H1 (cell line): ENCODE data around the gene PEX14. TPM values are rescaled to one million over a fixed set of nuclear protein-coding genes. Genes with fewer than 3 reads are reported as not detected.

Experiments
- CTCF ChIA-PET: fragments of 300-600 bp; sonication (Branson Sonifier 250); formaldehyde crosslinking; loops from one replicate; lab custom pipeline; 2021; ENCODE audit not compliant: partially characterized antibody; lab: Charles Lee
- POLR2A ChIA-PET: fragments of 300-600 bp; sonication (Branson Sonifier 250); formaldehyde crosslinking; loops from one replicate; lab custom pipeline; 2021; ENCODE audit warnings: inconsistent platforms; ENCODE audit not compliant: partially characterized antibody; lab: Charles Lee
- DNase-seq, 2 experiments: peaks; one replicate each; pipeline versions ENCODE4 v3.0.0 to v3.0.0-alpha.2; 2010 to 2022; ENCODE audit warnings: low spot score in 2 of 2, low read depth in 1 of 2, mixed read lengths in 1 of 2
- FAIRE-seq: peaks from 2 replicates; lab custom pipeline; 2011; peaks lifted over from hg19 to GRCh38; lab: Jason Lieb, UNC
- H2AFZ ChIP-seq: 2 replicates; pipeline ENCODE4 v1.8.1; 2012; ENCODE audit warnings: low read length, inconsistent platforms
- H2AK5ac ChIP-seq: 2 replicates; pipeline ENCODE4 v1.6.1; 2013; ENCODE audit warnings: low read depth, low read length
- H2BK120ac ChIP-seq: replicated peaks from 2 replicates; pipeline ENCODE3; 2013; ENCODE audit warnings: low read depth, low read length, inconsistent platforms
- H2BK12ac ChIP-seq: 2 replicates; pipeline ENCODE4 v1.6.1; 2013; ENCODE audit warnings: low read depth, low read length
- H2BK15ac ChIP-seq: 2 replicates; pipeline ENCODE4 v1.6.1; 2013; ENCODE audit warnings: low read length
- H2BK20ac ChIP-seq: 2 replicates; pipeline ENCODE4 v1.6.1; 2013; ENCODE audit warnings: low read length
- H2BK5ac ChIP-seq: 2 replicates; pipeline ENCODE4 v1.6.1; 2013; ENCODE audit warnings: low read depth, low read length
- H3K14ac ChIP-seq: 2 replicates; pipeline ENCODE4 v1.6.1; 2013; ENCODE audit warnings: inconsistent platforms; ENCODE audit not compliant: insufficient read length
- H3K18ac ChIP-seq: 2 replicates; pipeline ENCODE4 v1.6.1; 2013; ENCODE audit warnings: low read length; ENCODE audit errors: extremely low read depth
- H3K23ac ChIP-seq: 2 replicates; pipeline ENCODE4 v1.6.1; 2013; ENCODE audit warnings: inconsistent platforms; ENCODE audit not compliant: insufficient read length
- H3K23me2 ChIP-seq: 2 replicates; pipeline ENCODE4 v1.6.1; 2013; ENCODE audit warnings: low read depth, low read length
- H3K27ac ChIP-seq: 2 replicates; pipeline ENCODE4 v1.6.1; 2011; ENCODE audit warnings: low read depth, low read length, inconsistent platforms
- H3K27me3 ChIP-seq, 4 experiments: replicated peaks in 1 of 4; 1 replicate in 1 of 4; 2 replicates in 3 of 4; pipeline versions ENCODE4 v1.6.1 to v1.8.1; 2011 to 2013; ENCODE audit warnings: low read length in 3 of 4, mild to moderate bottlenecking in 3 of 4, inconsistent platforms in 2 of 4, mixed read lengths in 2 of 4, moderate library complexity in 1 of 4; ENCODE audit not compliant: control insufficient read depth in 3 of 4, insufficient read depth in 3 of 4; ENCODE audit errors: extremely low read depth in 1 of 4
- H3K36me3 ChIP-seq, 4 experiments: 2 replicates each; pipeline versions ENCODE4 v1.6.1 to v1.8.1; 2011 to 2013; ENCODE audit warnings: mild to moderate bottlenecking in 4 of 4, low read length in 3 of 4, moderate library complexity in 2 of 4, control low read depth in 1 of 4, inconsistent platforms in 1 of 4; ENCODE audit not compliant: insufficient read depth in 4 of 4, control insufficient read depth in 2 of 4
- H3K4ac ChIP-seq: replicated peaks from 2 replicates; pipeline ENCODE3; 2013; ENCODE audit warnings: low read length, low read depth, mixed read lengths, inconsistent platforms; ENCODE audit not compliant: insufficient read length
- H3K4me1 ChIP-seq, 4 experiments: replicated peaks in 1 of 4; 1 replicate in 1 of 4; 2 replicates in 3 of 4; pipeline versions ENCODE4 v1.6.1 to v1.8.1; 2011 to 2013; ENCODE audit warnings: low read length in 3 of 4, inconsistent platforms in 2 of 4, mixed read lengths in 1 of 4; ENCODE audit not compliant: insufficient read depth in 4 of 4, control insufficient read depth in 3 of 4
- H3K4me2 ChIP-seq, 2 experiments: 2 replicates each; pipeline versions ENCODE4 v1.6.1 to v1.8.1; 2011 to 2013; ENCODE audit warnings: low read depth in 2 of 2, low read length in 2 of 2, control low read depth in 1 of 2, inconsistent platforms in 1 of 2, mild to moderate bottlenecking in 1 of 2; ENCODE audit not compliant: insufficient read depth in 1 of 2
- H3K4me3 ChIP-seq, 4 experiments: fragments of 200-600, 300-600 bp in 1 of 4; sonication (generic), shearing (Covaris generic), sonication (Bioruptor Twin) in 1 of 4; 2 replicates each; pipeline versions ENCODE4 v1.5.1 to v1.8.1; 2011 to 2016; ENCODE audit warnings: low read length in 4 of 4, low read depth in 3 of 4, control low read depth in 2 of 4, inconsistent platforms in 2 of 4, mild to moderate bottlenecking in 2 of 4, mixed read lengths in 1 of 4, moderate library complexity in 1 of 4; ENCODE audit not compliant: insufficient read depth in 2 of 4; ENCODE audit errors: extremely low read depth in 1 of 4
- H3K56ac ChIP-seq: replicated peaks from 2 replicates; pipeline ENCODE3; 2013; ENCODE audit warnings: low read depth, mild to moderate bottlenecking, mixed read lengths, low read length, inconsistent platforms; ENCODE audit not compliant: insufficient read length
- H3K79me1 ChIP-seq: 2 replicates; pipeline ENCODE4 v1.6.1; 2013; ENCODE audit warnings: low read depth, low read length, control low read depth
- H3K79me2 ChIP-seq, 2 experiments: 2 replicates each; pipeline versions ENCODE4 v1.6.1 to v1.8.1; 2012 to 2013; ENCODE audit warnings: low read length in 2 of 2, mild to moderate bottlenecking in 2 of 2, inconsistent platforms in 1 of 2; ENCODE audit not compliant: insufficient read depth in 2 of 2, control insufficient read depth in 1 of 2
- H3K9ac ChIP-seq, 4 experiments: replicated peaks in 1 of 4; 1 replicate in 1 of 4; 2 replicates in 3 of 4; pipeline versions ENCODE4 v1.6.1 to v1.8.1; 2011 to 2013; ENCODE audit warnings: low read depth in 3 of 4, low read length in 3 of 4, control low read depth in 2 of 4, mild to moderate bottlenecking in 2 of 4, moderate library complexity in 2 of 4, inconsistent platforms in 1 of 4; ENCODE audit errors: extremely low read depth in 1 of 4
- H3K9me3 ChIP-seq, 2 experiments: 2 replicates each; pipeline versions ENCODE4 v1.6.1 to v1.8.1; 2012 to 2013; ENCODE audit warnings: mild to moderate bottlenecking in 2 of 2, moderate library complexity in 2 of 2, control low read depth in 1 of 2, inconsistent platforms in 1 of 2, low read depth in 1 of 2, low read length in 1 of 2, mixed read lengths in 1 of 2; ENCODE audit not compliant: insufficient read depth in 2 of 2
- H4K20me1 ChIP-seq, 2 experiments: replicated peaks in 1 of 2; 2 replicates each; pipeline versions ENCODE3 to v1.8.1; 2011 to 2013; ENCODE audit warnings: inconsistent platforms in 2 of 2, low read length in 2 of 2, mild to moderate bottlenecking in 1 of 2; ENCODE audit not compliant: insufficient read depth in 2 of 2, control insufficient read depth in 1 of 2
- H4K5ac ChIP-seq: 2 replicates; pipeline ENCODE4 v1.6.1; 2013; ENCODE audit warnings: low read length, low read depth, mixed read lengths, inconsistent platforms; ENCODE audit not compliant: insufficient read length
- H4K8ac ChIP-seq: 2 replicates; pipeline ENCODE4 v1.8.0; 2013; ENCODE audit warnings: mild to moderate bottlenecking, moderate library complexity, low read length, inconsistent platforms; ENCODE audit not compliant: insufficient read depth; ENCODE audit errors: extremely low read depth
- H4K91ac ChIP-seq: replicated peaks from 2 replicates; pipeline ENCODE3; 2013; ENCODE audit warnings: low read length, mixed read lengths, inconsistent platforms; ENCODE audit not compliant: insufficient read length
- ASH2L ChIP-seq: fragments of 200-600, 300-600 bp; sonication (generic); IDR thresholded peaks from one replicate; pipeline ENCODE4 v1.7.1; 2017; ENCODE audit warnings: low read length
- CBX8 ChIP-seq: fragments of 300-800, 300-1000 bp; sonication (generic); IDR thresholded peaks from 2 replicates; pipeline ENCODE4 v1.7.1; 2016; ENCODE audit warnings: low read depth, low read length, borderline replicate concordance
- KDM1A ChIP-seq: fragments of 200-600, 300-600 bp; sonication (generic); IDR thresholded peaks from 2 replicates; pipeline ENCODE4 v1.7.1; 2016; ENCODE audit warnings: mild to moderate bottlenecking, low read length, borderline replicate concordance
- KDM4A ChIP-seq: IDR thresholded peaks from one replicate; pipeline ENCODE4 v1.7.1; 2012; ENCODE audit warnings: low read depth, mild to moderate bottlenecking, moderate library complexity, low read length, inconsistent platforms; ENCODE audit not compliant: severe bottlenecking
- RXRA ChIP-seq: IDR thresholded peaks from 2 replicates; pipeline ENCODE4 v1.6.1; 2011; ENCODE audit warnings: low read depth, mild to moderate bottlenecking, low read length, moderate library complexity; ENCODE audit not compliant: insufficient read depth
- SAP30 ChIP-seq: fragments of 300-600 bp; sonication (generic); IDR thresholded peaks from 2 replicates; pipeline ENCODE4 v1.7.1; 2012; ENCODE audit warnings: low read length, moderate library complexity, mild to moderate bottlenecking, inconsistent platforms; ENCODE audit not compliant: insufficient read depth, insufficient replicate concordance
- SIX5 ChIP-seq: IDR thresholded peaks from 2 replicates; pipeline ENCODE4 v1.6.1; 2011; ENCODE audit warnings: mild to moderate bottlenecking, low read depth, low read length
- SP4 ChIP-seq: IDR thresholded peaks from 2 replicates; pipeline ENCODE4 v1.6.1; 2012; ENCODE audit warnings: low read length, inconsistent platforms
- ZNF274 ChIP-seq: IDR thresholded peaks from 2 replicates; pipeline ENCODE4 v1.7.0; 2012; ENCODE audit warnings: low read length, borderline replicate concordance; ENCODE audit errors: extremely low read depth
- WGBS, 2 experiments: shearing (Covaris generic) in 1 of 2; methylation state at CpG; one replicate each; pipeline versions ENCODE4 v1.1.6 to v1.1.7; 2013 to 2015; ENCODE audit warnings: low lambda C conversion rate in 2 of 2, mixed read lengths in 2 of 2, inconsistent platforms in 1 of 2, low coverage in 1 of 2, missing lambda C conversion rate in 1 of 2; ENCODE audit not compliant: insufficient replicate concordance in 2 of 2, insufficient coverage in 1 of 2, insufficient read length in 1 of 2; ENCODE audit errors: extremely low coverage in 1 of 2, missing lambda C conversion rate in 1 of 2; 5-methylcytosine and 5-hydroxymethylcytosine counted together
- polyA plus RNA-seq, 7 experiments: library from polyadenylated mRNA; depleted of rRNA in 3 of 7; stranded (reverse) in 5 of 7; unstranded in 2 of 7; fragments of >200 nt in 5 of 7; fragments of 200-250 nt in 2 of 7; gene quantifications; 1 replicate in 5 of 7; 2 replicates in 1 of 7; 4 replicates in 1 of 7; pipeline versions ENCODE4 v1.2.1 to v1.2.3, GENCODE V29; 2011 to 2013; ENCODE audit warnings: missing spikeins in 2 of 7, mixed read lengths in 2 of 7
- total RNA-seq: library from RNA; stranded (reverse); fragmentation: NEBNext Ultra II Directional; extraction: Animal tissue kit (Norgen Biotek cat#: 25700); gene quantifications from 2 replicates; pipeline ENCODE4 v1.2.1, GENCODE V29; 2021

PEX14 gene
- total and polyA plus RNA-seq, 2 of the 8 experiments (the other 6 are each of a cell fraction or from before 2014, with no cell fraction given): 13.0 to 19.8 TPM

DNA sequence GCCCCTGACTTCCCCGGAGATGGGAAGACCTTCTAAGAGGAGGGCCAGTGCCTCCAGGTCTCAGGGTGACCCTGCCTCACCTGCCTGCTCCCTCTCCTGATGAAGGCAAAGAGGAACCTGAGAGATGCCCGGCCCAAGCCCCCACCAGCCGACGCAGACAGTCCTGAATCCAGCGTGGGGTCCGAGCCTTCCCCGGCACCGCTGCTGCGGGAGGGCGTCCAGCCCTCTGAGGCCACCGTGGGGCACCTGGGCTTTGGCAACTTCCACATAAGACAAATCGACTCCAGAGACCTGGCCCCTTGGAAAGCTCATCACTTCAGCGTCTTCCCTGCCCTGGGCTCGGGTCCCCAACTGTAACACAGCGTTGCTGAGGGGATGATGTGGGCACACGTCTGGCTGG, 199.5 kb downstream of the PEX14 start:
- DNase-seq: no peak
- Histone ChIP-seq H3K18ac (no peak overlapping the region), H2BK20ac (no peak overlapping the region), H3K4me1 (peaks cover 0 to 34% (median 23%) of the 10 kb centered on the region in 4 experiments; a peak in 6 of 7 replicates), H3K23ac (no peak overlapping the region), H2BK15ac (no peak overlapping the region), H3K9ac (no peak overlapping the region), H4K8ac (no peak overlapping the region; the same call in 1 of the 2 replicates), H3K23me2 (no peaks in the 10 kb centered on the region), H3K79me1 (no peaks in the 10 kb centered on the region), H4K20me1 (peaks cover 0 to under 1% of the 10 kb centered on the region in 2 experiments), H3K4me3 (no peak overlapping the region), H3K27ac (no peak overlapping the region), H2BK120ac (no peak overlapping the region), H3K27me3 (no peaks in the 10 kb centered on the region), H3K9me3 (no peaks in the 10 kb centered on the region), H3K4me2 (no peak overlapping the region), H4K91ac (no peak overlapping the region), H2BK12ac (0 out of 2 replicates have a peak overlapping the region, but pooled peaks have one; percentile 50), H3K79me2 (no peaks in the 10 kb centered on the region), H3K4ac (no peak overlapping the region), H2BK5ac (no peak overlapping the region; the same call in 1 of the 2 replicates), H4K5ac (no peak overlapping the region), H2AK5ac (0 out of 2 replicates have a peak overlapping the region, but pooled peaks have one; percentile 7), H3K56ac (no peak overlapping the region), H3K36me3 (no peaks in the 10 kb centered on the region), H3K14ac (no peak overlapping the region), H2AFZ (no peak overlapping the region)
- 87% methylated on average over 14 of the region's 16 CpGs; no CpG with 5 or more reads in 1 of the 2 experiments for WGBS, 2 experiments
- CTCF ChIA-PET: interaction anchor here (0.6 to 3.3 kb wide), 7 partner anchors 10 to 268 kb away, joined by 3 to 10 read pairs (median 3); no protein-coding TSS in a partner anchor
- POLR2A ChIA-PET: interaction anchor here (0.8 kb wide), 1 partner anchor 23 kb away, joined by 3 read pairs; no protein-coding TSS in a partner anchor
- no peak for TF ChIP-seq SP4
- no peak for TF ChIP-seq RXRA
- no peak for TF ChIP-seq KDM4A
- no peak for TF ChIP-seq KDM1A
- no peak for TF ChIP-seq SAP30
- no peak for TF ChIP-seq CBX8
- no peak for TF ChIP-seq SIX5
- TF ChIP-seq ZNF274: no peak
- TF ChIP-seq ASH2L: no peak
- FAIRE-seq: no peak
